T-helper 22 cell (primary cell): ENCODE data around the gene TSPAN9.

Source experiments
- DNase-seq: peaks from one replicate; pipeline ENCODE4 v3.0.0-alpha.2; 2020; ENCODE audit warnings: low read depth

Gene TSPAN9

GRCh38 chr12:3141339-3142321 lies 64.5 kb downstream of the TSPAN9 start:
- DNase-seq = no peak

GRCh38 chr12:3142386-3142785 lies 65.2 kb downstream of the TSPAN9 start:
- no peak for DNase-seq

GRCh38 chr12:3144495-3144894 lies 67.3 kb downstream of the TSPAN9 start:
- DNase-seq = no peak

GRCh38 chr12:3145033-3145432 lies 67.9 kb downstream of the TSPAN9 start:
- DNase-seq = no peak

GRCh38 chr12:3145546-3146310 lies 68.5 kb downstream of the TSPAN9 start:
- DNase-seq = no peak

GRCh38 chr12:3147260-3147659 lies 70.1 kb downstream of the TSPAN9 start:
- DNase-seq = no peak

GRCh38 chr12:3148366-3149000 lies 71.3 kb downstream of the TSPAN9 start:
- DNase-seq = no peak

GRCh38 chr12:3149515-3150307 lies 72.5 kb downstream of the TSPAN9 start:
- DNase-seq = no peak

GRCh38 chr12:3150308-3150670 lies 73.1 kb downstream of the TSPAN9 start:
- DNase-seq = no peak

- DNase-seq = no peak
These were observed 74.0 kb downstream of the TSPAN9 start for GRCh38 chr12:3150931-3151835.

GRCh38 chr12:3152011-3152511 lies 74.9 kb downstream of the TSPAN9 start:
- DNase-seq = no peak

- DNase-seq = no peak
These were observed 75.7 kb downstream of the TSPAN9 start for GRCh38 chr12:3152892-3153291.

- DNase-seq = no peak
These were observed 76.8 kb downstream of the TSPAN9 start for GRCh38 chr12:3154006-3154405.

GRCh38 chr12:3155702-3156370 lies 78.7 kb downstream of the TSPAN9 start:
- no peak for DNase-seq

- no peak for DNase-seq
These were observed 80.6 kb downstream of the TSPAN9 start for GRCh38 chr12:3157581-3158323.

- no peak for DNase-seq
These were observed 81.8 kb downstream of the TSPAN9 start for GRCh38 chr12:3158851-3159465.

GRCh38 chr12:3160081-3160480 lies 82.9 kb downstream of the TSPAN9 start:
- no peak for DNase-seq

- DNase-seq = no peak
These were observed 84.7 kb downstream of the TSPAN9 start for GRCh38 chr12:3161861-3162260.
